ENCODE measurements around the gene DDHD1. TPM values are rescaled to one million over a fixed set of nuclear protein-coding genes. Genes with fewer than 3 reads are reported as not detected.
A peak's percentile ranks its signal among the peaks of the same experiment; 100 is the strongest.

DDHD1 gene
- total RNA-seq, 2 donors from 2014 or later = 9.0 to 10.1 TPM

- DNase-seq (no peak), ATAC-seq (no peak)
- intact Hi-C loops (cut with DNase I, micrococcal nuclease) = no loop called here
Observed at GRCh38 chr14:53043027-53043581, 110.0 kb downstream of the DDHD1 start.

GRCh38 chr14:53042480-53042879 lies 110.6 kb downstream of the DDHD1 start:
- intact Hi-C loops (cut with DNase I, micrococcal nuclease) = no loop called here
- DNase-seq = no peak
- no peak for ATAC-seq

- ATAC-seq (no peak), DNase-seq (no peak)
- intact Hi-C loops (cut with DNase I, micrococcal nuclease) = no loop called here
Observed at GRCh38 chr14:53041067-53041466, 112.1 kb downstream of the DDHD1 start.

GRCh38 chr14:53038629-53039028 lies 114.5 kb downstream of the DDHD1 start:
- no peak for DNase-seq
- intact Hi-C loops (cut with DNase I, micrococcal nuclease) = no loop called here
- ATAC-seq = no peak

- ATAC-seq = no peak
- intact Hi-C loops (cut with DNase I, micrococcal nuclease) = no loop called here
- DNase-seq = no peak
Observed at GRCh38 chr14:53037016-53037415, 116.1 kb downstream of the DDHD1 start.

GRCh38 chr14:53035336-53036210 lies 117.5 kb downstream of the DDHD1 start:
- intact Hi-C loops (cut with DNase I, micrococcal nuclease) = no loop called here
- ATAC-seq (no peak), DNase-seq (no peak)

GRCh38 chr14:53034688-53035230 lies 118.4 kb downstream of the DDHD1 start:
- ATAC-seq (no peak), DNase-seq (no peak)
- intact Hi-C loops (cut with DNase I, micrococcal nuclease) = no loop called here

- DNase-seq = no peak
- ATAC-seq = no peak
- intact Hi-C loops (cut with DNase I, micrococcal nuclease) = no loop called here
Observed at GRCh38 chr14:53034036-53034435, 119.1 kb downstream of the DDHD1 start.

GRCh38 chr14:53032838-53033390 lies 120.2 kb downstream of the DDHD1 start:
- intact Hi-C loops (cut with DNase I, micrococcal nuclease) = no loop called here
- no peak for ATAC-seq
- no peak for DNase-seq

GRCh38 chr14:53032161-53032803 lies 120.8 kb downstream of the DDHD1 start:
- intact Hi-C loops (cut with DNase I, micrococcal nuclease) = no loop called here
- DNase-seq (peak in 1 of 2 donors; percentile 5), ATAC-seq (no peak)

GRCh38 chr14:53027562-53027961 lies 125.6 kb downstream of the DDHD1 start:
- DNase-seq = no peak
- intact Hi-C loops (cut with DNase I, micrococcal nuclease) = no loop called here
- ATAC-seq = no peak

- ATAC-seq (no peak), DNase-seq (no peak)
- intact Hi-C loops (cut with DNase I, micrococcal nuclease) = no loop called here
Observed at GRCh38 chr14:53027041-53027440, 126.1 kb downstream of the DDHD1 start.

- DNase-seq (no peak), ATAC-seq (no peak)
- intact Hi-C loops (cut with DNase I, micrococcal nuclease) = no loop called here
Observed at GRCh38 chr14:53023325-53023724, 129.8 kb downstream of the DDHD1 start.

- intact Hi-C loops (cut with DNase I, micrococcal nuclease) = no loop called here
- ATAC-seq (no peak), DNase-seq (no peak)
Observed at GRCh38 chr14:53022593-53022992, 130.5 kb downstream of the DDHD1 start.

- DNase-seq = no peak
- no peak for ATAC-seq
- intact Hi-C loops (cut with DNase I, micrococcal nuclease) = no loop called here
Observed at GRCh38 chr14:53020193-53020932, 132.8 kb downstream of the DDHD1 start.

GRCh38 chr14:53019406-53019805 lies 133.7 kb downstream of the DDHD1 start:
- intact Hi-C loops (cut with DNase I, micrococcal nuclease) = no loop called here
- ATAC-seq = no peak
- no peak for DNase-seq

- intact Hi-C loops (cut with DNase I, micrococcal nuclease) = no loop called here
- no peak for DNase-seq
- ATAC-seq = no peak
Observed at GRCh38 chr14:53017837-53018236, 135.3 kb downstream of the DDHD1 start.

GRCh38 chr14:53016919-53017318 lies 136.2 kb downstream of the DDHD1 start:
- no peak for DNase-seq
- ATAC-seq = no peak
- intact Hi-C loops (cut with DNase I, micrococcal nuclease) = no loop called here

GRCh38 chr14:53016491-53016890 lies 136.6 kb downstream of the DDHD1 start:
- intact Hi-C loops (cut with DNase I, micrococcal nuclease) = no loop called here
- DNase-seq = no peak
- ATAC-seq = no peak
